Panc1 (cell line): ENCODE data around the gene IL20RA. TPM values are rescaled to one million over a fixed set of nuclear protein-coding genes. Genes with fewer than 3 reads are reported as not detected.

Experiments
- ATAC-seq: fragments of 200-7000 bp; cut with Tn5 transposase; 2 replicates; pipeline ENCODE4 v1.9.1; 2020; ENCODE audit warnings: mild to moderate bottlenecking, moderate library complexity
- BruUV-seq: library from RNA; stranded (reverse); fragments of 400-500 nt; replicated peaks from 2 replicates; lab custom pipeline; 2021; lab: Mats Ljungman, UMichigan
- CTCF ChIA-PET: fragments of 300-600 bp; sonication (Branson Sonifier 250); formaldehyde crosslinking; loops from one replicate; lab custom pipeline; 2022; ENCODE audit warnings: antibody characterized with exemption; lab: Charles Lee
- POLR2A ChIA-PET: fragments of 300-600 bp; sonication (Branson Sonifier 250); formaldehyde crosslinking; loops from one replicate; lab custom pipeline; 2022; ENCODE audit warnings: antibody characterized with exemption; lab: Charles Lee
- DNase-seq: peaks from one replicate; pipeline ENCODE4 v3.0.0-alpha.2; 2010; ENCODE audit warnings: low read depth, low spot score
- H3K27ac ChIP-seq: 2 replicates; pipeline ENCODE4 v1.5.1; 2011; ENCODE audit warnings: mild to moderate bottlenecking, low read length, inconsistent platforms
- H3K27me3 ChIP-seq: fragments of 200-500 bp; sonication (Bioruptor generic); 2 replicates; pipeline ENCODE4 v1.6.0; 2014; ENCODE audit warnings: low read length, inconsistent platforms; ENCODE audit not compliant: control insufficient read depth, insufficient read depth
- H3K36me3 ChIP-seq: fragments of 200-500 bp; sonication (Bioruptor generic); 2 replicates; pipeline ENCODE4 v1.5.1; 2014; ENCODE audit warnings: inconsistent platforms, mild to moderate bottlenecking, low read length, moderate library complexity; ENCODE audit not compliant: control insufficient read depth, insufficient read depth
- H3K4me1 ChIP-seq: 2 replicates; pipeline ENCODE4 v1.5.1; 2011; ENCODE audit warnings: inconsistent platforms, mild to moderate bottlenecking, low read length, moderate library complexity; ENCODE audit not compliant: control insufficient read depth, insufficient read depth
- H3K4me3 ChIP-seq, 2 experiments: 2 replicates each; pipeline ENCODE4 v1.5.1; 2011 to 2012; ENCODE audit warnings: low read depth in 2 of 2, low read length in 2 of 2, mild to moderate bottlenecking in 2 of 2, inconsistent platforms in 1 of 2, moderate library complexity in 1 of 2
- H3K9me3 ChIP-seq: fragments of 200-500 bp; sonication (Bioruptor generic); 2 replicates; pipeline ENCODE4 v1.5.1; 2014; ENCODE audit warnings: low read depth, mild to moderate bottlenecking, inconsistent platforms, low read length, moderate library complexity; ENCODE audit not compliant: control insufficient read depth, insufficient read depth
- CTCF ChIP-seq: fragments of 450-650 bp; IDR thresholded peaks from 2 replicates; pipeline ENCODE4 v1.5.1; 2017; ENCODE audit warnings: mild to moderate bottlenecking
- POLR2AphosphoS5 ChIP-seq: IDR thresholded peaks from 2 replicates; pipeline ENCODE4 v1.6.1; 2012; ENCODE audit warnings: mild to moderate bottlenecking, low read depth, low read length, moderate library complexity
- REST ChIP-seq, 2 experiments: IDR thresholded peaks; 2 replicates each; pipeline ENCODE4 v1.6.1; 2011 to 2012; ENCODE audit warnings: low read depth in 2 of 2, control low read depth in 1 of 2, low read length in 1 of 2, mild to moderate bottlenecking in 1 of 2, moderate library complexity in 1 of 2; ENCODE audit not compliant: insufficient read depth in 1 of 2
- SIN3A ChIP-seq: IDR thresholded peaks from 2 replicates; pipeline ENCODE4 v1.6.1; 2012; ENCODE audit warnings: low read depth, mild to moderate bottlenecking, low read length, moderate library complexity, borderline replicate concordance; ENCODE audit not compliant: insufficient read depth
- TCF7L2 ChIP-seq: IDR thresholded peaks from 2 replicates; pipeline ENCODE4 v1.6.1; 2011; ENCODE audit warnings: mild to moderate bottlenecking, low read depth, low read length, inconsistent platforms
- in situ Hi-C: cut with HindIII; loops from 2 replicates; pipeline ENCODE4 v1.10.0; 2016; ENCODE audit warnings: low sequenced_read_pairs, low pct_unique_long_range_greater_than_20kb
- intact Hi-C: fragments of 100-400 bp; cut with micrococcal nuclease; formaldehyde crosslinking; loops from one replicate; pipeline ENCODE4 v1.10.0; 2022; ENCODE audit not compliant: unreplicated experiment
- total RNA-seq: library from RNA; stranded (reverse); gene quantifications from one replicate; pipeline ENCODE4 v1.2.1, GENCODE V29; 2021; ENCODE audit not compliant: unreplicated experiment

IL20RA gene
- total RNA-seq, 1 experiment from 2014 or later: not detected

GRCh38 chr6:137084090-137084489 lies 39.3 kb upstream of the IL20RA start:
- TF ChIP-seq CTCF: no peak
- TF ChIP-seq SIN3A: no peak
- TF ChIP-seq POLR2AphosphoS5: no peak
- no peak for TF ChIP-seq TCF7L2
- TF ChIP-seq REST (IDR thresholded peaks at IDR 0.05; ENCODE audit: insufficient read depth in 1 of 2, low read depth in 2 of 2, low read length in 1 of 2): no peak
- BruUV-seq: no TSS peak
- H3K27ac ChIP-seq: no peak overlapping the region
- no peaks in the 10 kb centered on the region for H3K9me3 ChIP-seq
- no peak for DNase-seq
- no peaks in the 10 kb centered on the region for H3K4me1 ChIP-seq
- H3K36me3 ChIP-seq: no peaks in the 10 kb centered on the region
- ChIA-PET POLR2A (no interaction called here), CTCF (no interaction called here)
- H3K4me3 ChIP-seq: no peak overlapping the region
- intact Hi-C loops (no loop called here), in situ Hi-C loops (no loop called here)
- H3K27me3 ChIP-seq: peaks cover 10% of the 10 kb centered on the region
- no peak for ATAC-seq

DNA sequence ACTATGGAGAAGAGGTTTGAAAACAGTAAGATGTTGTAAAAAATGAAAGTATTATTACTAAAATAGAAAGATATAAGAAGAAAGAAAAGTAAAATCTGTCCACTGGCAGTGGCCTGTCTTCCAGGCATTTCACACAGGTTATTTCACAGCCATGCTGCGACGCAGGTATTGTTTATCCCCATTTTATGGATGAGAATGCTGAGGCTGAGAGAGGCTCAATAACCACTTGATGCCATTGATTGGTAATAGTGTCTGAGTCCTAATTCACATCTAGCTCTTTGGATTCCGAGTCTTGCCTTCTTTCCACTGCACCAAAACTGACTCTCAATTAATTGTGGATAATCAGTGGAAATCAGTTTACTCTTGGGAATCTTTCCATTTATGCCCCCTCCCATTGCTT lies 37.2 kb upstream of the IL20RA start:
- POLR2A ChIA-PET: no interaction called here

More for the DNA sequence above, 37.2 kb upstream of the IL20RA start:
- ATAC-seq (no peak), DNase-seq (no peak)
- Histone ChIP-seq H3K27me3 (peaks cover 10% of the 10 kb centered on the region), H3K4me3 (no peak overlapping the region), H3K27ac (no peak overlapping the region), H3K36me3 (no peaks in the 10 kb centered on the region), H3K9me3 (no peaks in the 10 kb centered on the region), H3K4me1 (no peaks in the 10 kb centered on the region)
- CTCF ChIA-PET: no interaction called here
- no TSS peak for BruUV-seq
- intact Hi-C loops (no loop called here), in situ Hi-C loops (no loop called here)
- TF ChIP-seq TCF7L2 (no peak), REST (IDR thresholded peaks at IDR 0.05; ENCODE audit: insufficient read depth in 1 of 2, low read depth in 2 of 2, low read length in 1 of 2) (no peak), SIN3A (no peak), CTCF (no peak), POLR2AphosphoS5 (no peak)
